Activated CD4-positive, alpha-beta T cell treated with anti-CD3 and anti-CD28 coated beads, Interleukin-2, amount 50 U/mL, for 4 hours (primary cell): Measurements from ENCODE around the gene GALNT18.

ENCODE experiments used
- DNase-seq, 2 experiments: peaks; one replicate each; pipeline ENCODE4 v3.0.0-alpha.2; 2020

Gene GALNT18

DNA sequence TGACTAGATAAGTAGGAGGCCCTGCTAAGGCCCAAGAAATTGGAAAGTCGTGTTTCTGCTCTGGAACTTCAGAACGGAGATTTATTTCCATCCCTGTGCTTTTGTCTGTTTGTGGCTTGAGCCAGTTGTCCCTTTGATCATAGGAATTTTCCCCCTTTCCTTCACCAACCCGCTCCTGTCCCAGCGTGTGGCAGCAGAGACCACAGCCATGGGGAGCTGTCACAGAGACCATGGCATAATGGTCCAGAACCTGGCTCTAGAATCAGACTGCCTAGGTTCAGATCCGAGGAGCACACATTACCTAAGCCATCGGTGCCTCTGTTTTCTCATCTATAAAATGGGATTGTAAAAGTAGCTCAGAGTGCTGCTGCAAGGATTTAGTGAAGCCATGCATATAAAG is 128.1 kb downstream of the GALNT18 start:
- no peak for DNase-seq

DNA sequence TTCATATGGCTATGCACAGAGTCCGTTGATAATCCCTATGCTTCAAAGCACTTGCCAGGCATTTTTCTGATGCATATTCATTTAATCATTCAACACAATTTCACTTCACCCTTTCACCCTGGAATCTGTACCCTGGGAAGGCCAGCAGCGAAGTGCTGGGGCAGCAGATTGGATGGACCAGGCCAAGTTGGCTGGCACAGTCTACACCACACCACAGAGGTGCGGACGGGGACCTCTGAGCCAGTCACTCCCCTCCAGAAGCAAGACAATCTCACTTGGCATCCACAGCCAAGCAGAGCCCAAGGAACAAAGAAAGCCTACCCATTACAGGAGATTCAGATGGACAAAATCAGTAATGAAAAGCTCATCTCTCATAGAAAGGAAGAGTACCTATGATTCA is 130.2 kb downstream of the GALNT18 start:
- DNase-seq: no peak

DNA sequence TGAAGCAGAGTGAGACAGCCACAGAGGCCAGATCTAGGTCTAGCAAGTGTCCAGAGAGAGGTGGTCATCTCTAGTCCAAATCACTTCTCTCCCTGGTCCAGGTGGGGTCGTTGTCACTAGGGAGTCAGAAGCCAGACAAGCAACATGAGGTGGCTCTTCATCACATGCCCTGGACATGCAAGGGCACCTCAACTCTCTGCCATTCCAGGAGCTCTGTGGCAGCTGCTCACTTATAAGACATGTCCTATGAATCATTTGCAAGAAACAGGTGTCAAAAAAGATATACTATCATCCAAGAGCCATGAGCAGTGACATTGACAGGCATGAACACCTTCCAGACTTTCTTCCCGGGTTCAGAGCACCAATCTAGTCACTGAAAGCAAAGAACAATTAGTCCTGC is 130.8 kb downstream of the GALNT18 start:
- no peak for DNase-seq

DNA sequence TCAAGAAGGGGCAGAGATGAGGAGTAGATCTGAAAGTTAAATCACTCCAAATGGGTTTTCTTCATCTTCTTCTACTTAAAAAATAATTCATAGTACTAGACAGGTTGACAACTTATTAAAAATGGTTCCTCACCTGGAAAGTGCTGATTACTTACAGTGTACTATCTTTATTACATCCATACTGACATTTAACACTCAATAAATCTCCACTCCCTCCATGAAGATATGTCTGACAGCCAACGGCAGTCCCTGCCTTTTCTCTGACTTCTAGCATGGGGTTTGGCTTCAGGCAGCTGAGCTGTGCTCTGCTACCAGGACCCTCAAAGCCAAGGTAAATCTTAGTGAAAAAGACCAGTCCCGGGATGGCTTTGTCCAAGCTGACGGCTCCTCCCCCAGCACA is 135.4 kb downstream of the GALNT18 start:
- DNase-seq: no peak

DNA sequence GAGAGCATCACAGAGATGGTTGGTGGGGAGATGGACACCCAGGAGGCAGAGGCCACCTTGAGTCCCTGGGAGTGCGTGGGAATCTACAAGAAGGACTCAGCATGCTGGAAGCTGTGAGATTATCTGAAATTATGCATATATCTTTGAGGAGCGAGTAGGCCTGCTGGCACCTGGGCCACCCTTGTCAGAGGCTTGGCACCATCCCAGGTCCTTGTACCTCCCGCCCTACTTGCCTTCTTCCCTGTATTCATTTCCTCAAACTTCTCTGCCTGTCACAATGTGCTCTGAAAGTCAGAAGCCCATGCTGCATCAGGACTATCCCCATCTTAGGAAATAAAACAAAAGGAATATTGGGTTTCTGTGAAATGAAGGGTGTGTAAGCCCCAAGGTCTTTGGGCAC is 135.8 kb downstream of the GALNT18 start:
- no peak for DNase-seq

DNA sequence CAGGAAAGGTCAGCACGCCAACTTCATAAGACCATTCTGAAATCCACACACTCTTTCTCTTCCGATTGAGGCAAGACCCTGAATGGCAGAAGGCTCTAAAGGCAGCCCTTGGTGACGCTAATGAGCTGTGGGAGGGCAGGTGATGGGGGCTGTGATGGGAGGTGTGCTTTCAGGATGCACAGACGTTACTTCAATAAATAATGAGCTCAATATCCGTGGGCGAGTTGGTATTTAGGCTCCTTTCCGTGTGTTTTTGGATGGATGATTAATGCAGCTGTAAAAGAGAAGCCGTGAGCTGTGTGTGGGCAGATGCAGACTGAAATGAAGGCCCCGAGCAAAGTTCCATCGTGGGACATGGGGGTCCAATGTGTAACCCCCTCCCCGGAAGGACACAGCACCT is 138.2 kb downstream of the GALNT18 start:
- DNase-seq: no peak

DNA sequence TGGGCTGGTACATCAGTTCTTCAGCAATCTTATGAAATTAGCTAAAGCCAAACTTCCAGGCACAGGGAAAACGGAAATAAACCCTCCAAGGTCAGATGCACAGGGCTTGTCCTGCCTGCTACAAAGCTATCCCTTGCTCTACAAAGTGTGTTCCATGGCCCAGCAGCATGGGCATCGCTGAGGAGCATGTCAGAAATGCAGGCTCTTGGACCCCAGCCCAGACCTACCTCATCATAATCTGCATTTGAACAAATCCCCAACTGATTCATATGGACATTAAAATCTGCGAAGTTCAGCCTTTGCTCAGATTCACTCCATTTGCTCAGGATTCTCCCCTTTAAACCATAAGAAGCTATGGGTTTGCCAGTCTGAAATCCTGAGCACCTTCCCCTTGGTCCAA is 139.1 kb downstream of the GALNT18 start:
- no peak for DNase-seq

DNA sequence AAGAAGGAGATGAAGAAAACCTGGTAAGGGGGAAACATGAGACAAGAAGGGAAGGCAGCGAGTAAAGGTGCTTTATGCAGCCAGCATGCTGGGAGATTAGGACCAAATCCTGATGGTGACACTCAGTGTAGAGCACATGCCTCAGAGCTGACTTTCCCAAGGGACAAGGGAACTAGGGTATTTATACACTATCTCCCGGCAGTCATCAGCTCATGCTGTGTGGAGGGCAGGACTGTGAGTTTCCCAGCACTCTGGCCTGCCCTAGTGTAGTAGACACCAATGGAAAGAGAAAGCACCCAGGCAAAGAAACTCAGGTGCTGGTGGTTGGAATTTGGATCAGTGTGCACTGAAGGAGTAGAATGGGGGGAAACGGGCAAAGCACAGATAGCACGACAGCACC is 140.4 kb downstream of the GALNT18 start:
- no peak for DNase-seq

DNA sequence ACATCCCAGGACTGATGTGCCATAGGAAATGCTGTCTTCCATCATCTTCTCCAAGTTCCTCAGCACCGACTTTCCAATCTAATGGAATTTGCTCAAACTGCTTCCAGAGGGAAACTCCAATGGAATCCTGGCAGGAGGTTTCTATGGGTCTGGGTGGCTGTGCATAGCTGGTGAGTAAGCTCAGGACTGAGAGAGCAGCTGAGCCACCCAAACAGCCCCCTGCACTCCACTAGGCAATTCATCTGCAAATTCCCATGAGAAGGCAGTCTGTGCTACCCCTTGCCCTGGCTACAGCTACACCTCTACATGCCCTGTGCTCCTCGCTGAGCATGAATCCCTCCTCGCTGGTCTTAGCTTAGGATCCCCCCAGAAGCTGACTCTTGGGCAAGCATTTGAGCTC is 140.8 kb downstream of the GALNT18 start:
- DNase-seq: no peak

DNA sequence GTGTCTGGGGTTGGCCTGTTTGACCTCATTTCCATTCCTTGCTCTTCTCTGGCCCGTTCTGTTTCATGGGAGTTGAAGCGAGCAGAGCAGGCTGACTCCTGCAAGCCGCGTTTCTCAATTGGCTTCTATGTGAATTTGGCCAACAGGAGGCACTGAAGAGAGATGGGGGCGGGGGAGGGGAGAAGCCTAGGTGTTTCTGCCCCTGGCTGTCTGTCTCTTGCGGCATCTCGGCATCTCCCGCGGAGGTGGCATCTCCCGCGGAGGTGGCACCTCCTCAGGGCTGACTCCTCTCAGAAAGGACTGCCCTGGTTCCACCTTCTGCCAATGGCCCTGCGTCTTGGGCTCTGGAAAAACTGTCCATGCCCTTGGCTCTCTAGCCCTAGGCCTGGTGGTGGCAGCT is 143.1 kb downstream of the GALNT18 start:
- no peak for DNase-seq

DNA sequence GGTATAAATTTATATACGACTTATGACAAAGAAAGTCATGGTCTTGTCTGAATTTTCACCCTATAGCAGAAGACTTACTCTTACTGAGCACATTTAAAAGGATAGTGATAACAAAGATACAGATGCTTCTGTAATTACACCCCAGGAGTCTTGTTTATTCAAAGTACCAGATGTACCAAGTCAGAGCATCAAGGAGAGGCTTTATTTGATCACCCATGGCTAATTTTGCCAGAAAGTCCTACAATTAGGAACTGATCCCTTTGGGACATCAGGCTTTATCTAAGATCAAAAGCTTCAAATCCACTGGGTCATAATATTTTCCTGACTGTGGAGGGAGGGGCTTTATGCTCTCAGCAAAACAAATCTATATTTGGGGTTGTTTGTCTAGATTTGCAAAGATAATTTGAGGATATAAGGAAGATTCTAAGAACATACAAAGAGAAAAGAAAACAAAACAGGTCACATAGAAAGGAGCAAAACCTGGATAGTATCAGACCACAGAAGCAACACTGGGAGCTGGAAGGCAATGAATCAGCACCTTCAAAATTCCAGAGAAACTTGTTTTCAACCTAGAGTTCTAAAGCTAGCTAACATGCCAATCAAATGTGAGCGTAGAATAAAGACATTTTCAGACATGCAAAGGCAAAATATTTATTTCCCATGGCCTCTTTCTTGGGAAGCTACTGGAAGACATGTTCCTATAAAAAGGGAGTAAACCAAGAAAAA is 143.9 kb downstream of the GALNT18 start:
- no peak for DNase-seq

DNA sequence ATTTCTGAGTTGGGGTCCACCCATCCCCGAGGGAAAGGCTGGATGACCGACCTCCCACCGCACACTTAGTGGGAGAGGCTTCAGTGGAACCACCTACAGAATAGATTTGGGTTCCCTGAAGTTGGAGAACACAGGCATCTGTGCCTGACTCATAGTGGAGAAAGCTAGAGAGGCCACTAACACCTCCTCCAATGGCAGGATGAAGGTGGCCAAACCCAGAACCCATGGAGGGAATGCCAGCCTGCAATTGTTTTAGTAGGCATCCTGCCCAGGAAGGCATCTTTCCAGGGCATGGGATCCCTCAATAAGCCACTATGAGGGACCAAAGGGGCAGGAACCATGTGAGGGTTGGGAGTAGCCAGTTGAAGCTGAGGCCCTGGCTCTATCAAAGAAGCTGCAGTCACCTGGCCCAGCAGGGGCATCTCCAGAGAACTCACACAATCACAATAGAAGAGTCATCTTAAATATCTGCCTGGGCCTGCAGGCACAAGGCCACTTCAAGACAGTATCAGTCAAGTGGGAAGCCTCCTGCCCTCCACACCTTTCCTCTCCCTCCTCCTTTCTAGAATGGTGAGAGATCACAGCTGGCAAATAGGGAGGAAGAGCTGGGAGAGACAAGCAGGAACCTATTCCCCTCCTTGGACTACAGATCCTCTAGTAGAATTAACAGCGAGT is 144.7 kb downstream of the GALNT18 start:
- no peak for DNase-seq

DNA sequence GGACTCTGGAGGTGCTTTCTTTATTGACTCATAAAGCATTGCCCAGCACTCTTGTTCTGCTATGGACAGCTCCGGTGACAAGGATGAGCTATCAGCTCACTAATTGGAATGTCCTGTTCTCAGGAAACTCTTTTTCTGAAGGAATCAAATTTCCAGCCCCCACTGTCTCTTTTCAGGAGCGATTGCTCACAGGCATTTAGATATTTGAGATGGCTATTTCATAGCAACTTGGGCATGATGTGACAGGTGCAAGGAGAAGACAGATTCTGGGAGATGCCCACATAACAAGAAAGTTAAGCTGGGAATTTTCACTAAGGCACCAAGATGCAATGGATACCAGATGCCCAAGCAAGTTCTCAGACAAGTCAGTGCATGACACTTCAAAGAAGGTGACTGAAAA is 145.3 kb downstream of the GALNT18 start:
- no peak for DNase-seq

DNA sequence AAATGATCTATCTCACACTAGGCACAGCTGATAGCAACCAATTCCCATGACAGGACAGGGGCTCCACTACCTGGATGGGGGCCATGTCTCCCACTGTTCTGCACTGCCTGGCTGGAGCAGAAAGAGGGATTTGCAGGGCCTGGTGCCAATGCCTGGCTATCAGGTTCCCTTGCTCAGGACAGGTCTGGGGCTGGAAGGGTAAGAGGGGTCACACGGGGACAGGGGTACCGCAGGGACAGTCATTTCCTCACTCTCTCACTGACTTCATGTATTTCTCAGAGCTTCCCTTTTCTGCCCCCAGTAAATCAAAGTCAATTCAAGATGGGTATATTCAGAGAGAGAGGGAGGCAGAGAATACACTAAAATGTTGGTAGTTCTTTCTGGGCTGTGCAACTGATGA is 149.7 kb downstream of the GALNT18 start:
- no peak for DNase-seq

DNA sequence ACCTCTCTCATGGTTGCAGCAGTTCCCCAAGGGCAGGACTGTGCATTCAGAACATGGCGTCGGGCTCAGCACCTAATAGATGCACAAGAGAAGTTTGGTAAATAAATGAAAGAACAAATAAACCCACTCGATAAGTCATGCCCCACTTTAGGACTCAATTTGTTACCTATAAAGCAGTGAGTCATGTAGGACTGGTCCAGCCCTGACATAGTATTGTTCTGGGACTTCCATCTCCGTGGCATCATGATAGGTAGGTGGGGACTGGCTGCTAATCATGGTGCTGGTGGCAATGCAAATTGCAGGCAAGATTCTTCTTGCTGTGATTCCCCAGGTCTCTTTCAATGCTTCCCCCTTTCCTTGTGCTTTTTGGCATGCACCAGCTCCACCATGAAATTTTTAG is 150.6 kb downstream of the GALNT18 start:
- DNase-seq: no peak

DNA sequence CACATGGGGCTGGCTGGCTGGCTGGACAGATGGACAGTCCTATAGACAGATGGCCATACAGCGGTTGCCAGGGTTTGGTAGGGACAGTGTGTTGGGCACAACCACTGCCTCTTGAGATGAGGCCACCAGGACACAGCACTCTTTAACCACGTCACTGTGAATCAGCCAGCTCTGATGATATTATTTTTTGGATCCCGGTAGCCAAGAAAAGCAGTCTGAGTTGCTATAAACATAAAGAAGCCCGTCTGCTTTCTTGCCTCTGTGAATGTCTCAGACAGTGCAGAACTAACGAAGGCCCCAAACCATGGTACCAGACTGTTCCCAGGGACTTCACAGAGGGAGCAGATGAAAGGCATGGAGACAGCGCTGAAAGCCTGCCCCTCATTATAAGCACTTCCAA is 152.9 kb downstream of the GALNT18 start:
- no peak for DNase-seq

DNA sequence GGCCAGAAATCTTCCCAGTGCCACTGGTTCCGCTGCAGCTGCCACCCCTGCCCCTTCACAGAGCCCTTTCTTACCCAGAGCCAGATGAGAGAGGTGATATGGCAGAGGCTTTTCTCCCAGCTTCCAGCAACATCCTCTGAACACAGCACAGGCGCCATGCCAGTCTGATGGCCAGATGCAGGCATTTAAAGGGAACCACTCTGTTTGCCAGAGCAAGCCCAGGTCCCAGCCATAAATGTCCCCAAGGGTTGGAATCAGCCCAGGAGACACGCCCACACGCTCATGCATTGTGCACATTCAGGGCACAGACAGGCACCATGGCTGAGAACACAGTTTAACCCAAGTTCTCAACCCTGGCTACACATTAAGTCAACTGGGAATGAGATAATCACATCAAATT is 154.5 kb downstream of the GALNT18 start:
- DNase-seq: no peak

DNA sequence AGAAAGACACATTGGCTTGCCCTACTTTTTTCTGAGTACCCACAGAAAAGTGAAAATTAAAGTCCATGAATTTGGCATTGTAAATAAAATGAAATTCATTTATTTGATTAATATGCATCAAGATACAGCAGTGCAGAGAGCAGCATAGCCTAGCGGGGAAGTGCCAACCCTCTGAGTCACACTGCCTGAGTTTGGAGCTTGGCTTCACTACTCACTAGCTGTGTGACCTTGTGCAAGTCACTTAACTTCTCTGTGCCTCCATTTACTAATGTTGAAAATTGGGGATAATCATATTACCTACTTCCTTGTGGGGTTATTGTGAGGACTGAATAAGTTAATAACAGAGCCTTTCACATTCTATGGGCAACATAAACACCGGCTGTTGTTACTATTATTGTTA is 157.2 kb downstream of the GALNT18 start:
- no peak for DNase-seq

DNA sequence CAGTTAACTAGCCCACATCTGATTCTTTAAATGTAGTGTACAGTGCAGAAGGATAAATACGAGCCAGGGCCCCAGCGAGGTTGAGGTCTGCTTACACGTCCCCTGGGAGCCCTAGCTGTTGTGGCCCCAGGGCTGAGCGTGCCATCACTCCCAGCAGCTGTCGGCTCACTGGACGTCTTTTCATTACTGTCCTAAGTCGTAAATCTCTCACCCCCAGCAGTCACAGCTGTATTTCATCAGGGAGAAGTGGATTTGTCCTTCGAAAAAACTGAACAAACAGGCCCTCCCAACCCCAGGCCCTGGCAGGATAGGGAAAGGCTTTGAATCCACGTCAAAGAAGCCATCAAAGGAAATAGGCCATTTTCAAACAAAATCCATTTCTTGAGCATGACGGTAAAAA is 158.4 kb downstream of the GALNT18 start:
- no peak for DNase-seq

DNA sequence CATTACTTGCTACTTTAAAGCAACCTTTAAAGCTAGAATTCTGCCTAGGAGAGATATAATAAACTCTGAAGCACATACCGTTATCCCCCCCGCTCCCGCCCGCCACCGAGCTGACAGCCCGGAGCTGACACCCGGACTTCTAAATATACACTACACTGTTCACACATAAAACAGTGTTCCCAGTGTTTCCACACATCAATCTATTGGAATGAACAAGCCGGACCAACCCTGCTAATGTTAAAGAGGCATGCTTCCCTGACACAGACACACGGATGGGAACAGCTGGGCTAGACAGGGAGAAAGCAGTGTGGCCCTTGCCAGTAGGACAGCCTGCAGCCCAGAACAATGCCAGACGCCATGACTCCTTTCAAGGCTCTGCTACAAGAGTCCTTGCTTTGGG is 160.3 kb downstream of the GALNT18 start:
- no peak for DNase-seq

DNA sequence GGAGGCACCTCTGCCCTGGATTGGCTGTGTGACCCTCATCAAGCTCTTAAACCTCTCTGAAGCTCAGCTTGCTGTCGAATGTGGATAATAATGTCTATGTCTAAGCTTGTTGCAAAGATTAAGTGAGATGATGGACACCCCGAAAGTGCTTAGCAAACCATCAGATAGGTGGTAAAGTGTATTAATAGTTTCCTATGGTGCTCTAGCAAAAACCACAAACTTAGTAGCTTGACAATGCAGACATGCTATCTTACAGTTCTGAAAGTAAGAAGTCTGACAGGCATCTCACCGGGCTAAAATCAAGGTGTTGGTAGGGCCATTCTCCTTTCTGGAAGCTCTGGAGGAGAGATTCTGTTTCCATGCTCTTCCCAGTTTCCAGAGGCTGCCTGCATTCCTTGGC is 162.2 kb downstream of the GALNT18 start:
- no peak for DNase-seq

DNA sequence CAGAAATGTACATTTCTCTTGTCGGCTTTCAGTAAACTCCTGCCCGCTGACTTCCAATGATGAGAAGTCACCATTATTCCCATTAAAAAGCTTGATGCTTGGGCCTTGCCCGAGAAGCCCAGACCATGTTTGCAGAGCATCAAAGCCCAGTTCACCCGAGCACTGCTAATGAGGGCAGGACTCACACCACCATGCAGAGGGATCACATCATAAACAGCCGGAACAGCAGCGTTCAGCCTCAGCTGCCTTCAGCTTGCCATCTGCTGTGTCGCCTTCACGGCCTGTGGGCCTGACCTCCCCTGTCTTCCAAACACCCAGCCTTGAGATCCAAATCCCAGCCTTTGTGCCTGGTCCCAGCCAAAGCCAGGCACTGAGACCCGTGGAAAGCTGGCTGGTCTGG is 163.3 kb downstream of the GALNT18 start:
- DNase-seq: no peak

DNA sequence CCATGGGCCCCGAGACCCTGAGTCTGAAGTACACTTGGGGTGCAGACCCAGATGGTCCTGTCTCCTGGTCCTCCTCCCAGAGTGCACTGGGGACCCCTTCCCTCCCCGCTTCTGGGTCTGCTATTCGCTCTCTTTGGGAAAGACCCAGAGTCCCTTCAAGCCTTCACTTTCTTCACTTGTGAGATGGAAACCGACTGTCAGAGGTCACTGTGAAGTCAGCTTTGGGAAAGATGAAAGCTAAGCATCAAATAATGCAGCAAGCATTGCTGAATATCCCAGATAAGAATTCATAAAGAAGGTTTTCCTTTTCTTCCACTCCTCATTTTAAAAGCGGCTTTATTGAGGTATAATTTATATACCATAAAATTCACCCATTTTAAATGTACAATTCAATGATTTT is 163.8 kb downstream of the GALNT18 start:
- no peak for DNase-seq

DNA sequence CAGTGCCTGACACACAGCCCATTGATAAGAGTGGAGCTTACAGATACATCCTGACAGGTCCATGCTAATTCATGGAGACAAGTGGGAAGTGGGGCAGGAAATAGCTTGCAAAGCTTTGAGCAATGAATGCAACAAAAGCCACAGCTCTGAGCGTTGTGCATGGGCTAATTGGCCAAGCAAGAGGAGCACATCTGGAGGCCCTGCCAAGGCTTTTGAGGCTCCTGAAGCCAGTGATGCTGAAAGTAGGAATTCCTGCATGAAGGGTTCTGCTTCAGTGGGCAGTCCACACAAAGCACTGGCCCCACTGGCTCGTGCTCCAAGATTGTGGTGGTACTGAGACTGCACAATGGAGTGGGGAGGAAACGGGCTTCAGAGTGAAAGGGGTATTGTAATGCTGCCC is 164.9 kb downstream of the GALNT18 start:
- no peak for DNase-seq

DNA sequence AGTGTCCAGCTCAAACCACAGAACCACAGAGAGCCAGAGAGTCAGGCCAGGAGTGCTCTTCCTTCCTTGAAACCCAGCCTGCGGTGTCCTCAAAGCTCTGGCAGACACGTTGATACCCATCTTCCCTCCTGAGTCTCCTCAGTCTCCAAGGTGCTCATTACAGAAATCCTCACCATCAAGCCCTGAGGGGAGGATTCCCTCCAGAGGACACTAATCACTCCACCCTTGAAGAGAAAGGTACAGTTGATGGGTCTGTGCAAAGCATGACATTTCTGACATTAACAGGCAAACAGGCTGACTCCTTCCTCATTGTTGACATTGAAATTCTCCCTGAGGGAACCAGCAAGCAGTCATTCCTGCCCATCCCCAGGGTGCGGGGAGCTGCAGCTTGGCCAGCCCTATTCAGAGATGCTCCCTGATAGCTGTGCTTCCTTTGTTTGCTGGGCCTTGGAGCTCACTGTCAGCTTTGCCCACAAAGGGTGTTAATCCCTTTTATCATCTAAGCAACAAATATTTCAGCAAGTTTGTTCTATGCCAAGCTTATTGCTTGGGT is 167.1 kb downstream of the GALNT18 start:
- no peak for DNase-seq
